Stimulated activated CD4-positive, alpha-beta T cell treated with anti-CD3 and anti-CD28 coated beads, Interleukin-12 subunit alpha, Interleukin-12 subunit beta, amount 100 ng/mL, for 48 hours (primary cell): Measurements from ENCODE around the gene LRRC8D.

Experiments
- DNase-seq, 3 donors: peaks; one replicate each; pipeline ENCODE4 v3.0.0-alpha.2; 2020; ENCODE audit warnings: low read depth in 2 of 3, low spot score in 1 of 3

The LRRC8D gene

GRCh38 chr1:89938171-89939055, 117.6 kb downstream of the LRRC8D start:
- DNase-seq, result no peak

GRCh38 chr1:89939059-89939570, 118.3 kb downstream of the LRRC8D start:
- DNase-seq, result no peak

- DNase-seq, result no peak
Observed at GRCh38 chr1:89939693-89940438, 119.0 kb downstream of the LRRC8D start.

GRCh38 chr1:89941110-89941766, 120.4 kb downstream of the LRRC8D start:
- DNase-seq, result no peak

- DNase-seq, result no peak
Observed at GRCh38 chr1:89942014-89942413, 121.2 kb downstream of the LRRC8D start.

- DNase-seq, result no peak
Observed at GRCh38 chr1:89942825-89943658, 122.2 kb downstream of the LRRC8D start.

- DNase-seq, result no peak
Observed at GRCh38 chr1:89943846-89944781, 123.3 kb downstream of the LRRC8D start.

GRCh38 chr1:89945852-89946476, 125.1 kb downstream of the LRRC8D start:
- no peak for DNase-seq

- no peak for DNase-seq
Observed at GRCh38 chr1:89946532-89946931, 125.7 kb downstream of the LRRC8D start.

GRCh38 chr1:89948722-89949345, 128.0 kb downstream of the LRRC8D start:
- DNase-seq, result no peak

- no peak for DNase-seq
Observed at GRCh38 chr1:89949991-89950624, 129.3 kb downstream of the LRRC8D start.

- DNase-seq, result no peak
Observed at GRCh38 chr1:89950703-89951102, 129.9 kb downstream of the LRRC8D start.

- no peak for DNase-seq
Observed at GRCh38 chr1:89951766-89952604, 131.2 kb downstream of the LRRC8D start.

GRCh38 chr1:89952605-89953130, 131.8 kb downstream of the LRRC8D start:
- DNase-seq, result no peak

- peak in 2 of 3 donors; percentile 3 to 21 for DNase-seq
Observed at GRCh38 chr1:89953131-89953626, 132.3 kb downstream of the LRRC8D start.

- no peak for DNase-seq
Observed at GRCh38 chr1:89953929-89954328, 133.1 kb downstream of the LRRC8D start.

GRCh38 chr1:89954401-89954800, 133.6 kb downstream of the LRRC8D start:
- no peak for DNase-seq
